Esophagus squamous epithelium (tissue), 5 donors: ENCODE results near the gene NFYA. TPM values are rescaled to one million over a fixed set of nuclear protein-coding genes. Genes with fewer than 3 reads are reported as not detected.

Source experiments
- DNase-seq: peaks from one replicate; lab custom pipeline; 2025; lab: John Stamatoyannopoulos, UW
- H3K27ac ChIP-seq, 4 donors: fragments of 200-600 bp; sonication (generic); one replicate each; pipeline ENCODE4 v1.5.1; 2016 to 2019; ENCODE audit warnings: mild to moderate bottlenecking in 1 of 4
- H3K27me3 ChIP-seq, 4 donors: fragments of 200-600 bp; sonication (generic); 1 replicate in 3 of 4; 2 replicates in 1 of 4; pipeline versions ENCODE4 v1.5.1 to v1.6.0; 2017 to 2021; ENCODE audit warnings: antibody characterized with exemption in 1 of 4
- H3K36me3 ChIP-seq, 3 donors: fragments of 200-600 bp; sonication (generic); one replicate each; pipeline ENCODE4 v1.5.1; 2016 to 2019
- H3K4me1 ChIP-seq, 3 donors: fragments of 200-600 bp; sonication (generic); one replicate each; pipeline ENCODE4 v1.5.1; 2017 to 2019
- H3K4me3 ChIP-seq, 4 donors: fragments of 200-600 bp; sonication (generic); 1 replicate in 3 of 4; 2 replicates in 1 of 4; pipeline ENCODE4 v1.5.1; 2016 to 2019; ENCODE audit warnings: mild to moderate bottlenecking in 2 of 4, moderate library complexity in 1 of 4
- H3K9me3 ChIP-seq, 3 donors: fragments of 200-600 bp; sonication (generic); one replicate each; pipeline ENCODE4 v1.5.1; 2016 to 2019
- CTCF ChIP-seq, 6 experiments: fragments of 450-650 bp in 4 of 6; fragments of 200-600 bp in 2 of 6; sonication (generic) in 2 of 6; IDR thresholded peaks; one replicate each; pipeline ENCODE4 v1.5.1; 2016 to 2019; ENCODE audit warnings: antibody characterized with exemption in 6 of 6, mild to moderate bottlenecking in 4 of 6, moderate library complexity in 4 of 6
- POLR2A ChIP-seq, 4 donors: fragments of 450-650 bp; IDR thresholded peaks; one replicate each; pipeline ENCODE4 v1.6.1; 2017; ENCODE audit warnings: antibody characterized with exemption in 4 of 4, mild to moderate bottlenecking in 4 of 4, moderate library complexity in 3 of 4
- WGBS, 2 donors: methylation state at CpG; one replicate each; pipeline ENCODE4 v1.1.5; 2018; 5-methylcytosine and 5-hydroxymethylcytosine counted together
- intact Hi-C: fragments of 100-400 bp; cut with DNase I; formaldehyde crosslinking; loops from one replicate; pipeline ENCODE4 v1.15.0; 2022
- total RNA-seq, 4 donors: library from RNA; depleted of rRNA; stranded (reverse); fragments of >200 nt; gene quantifications; one replicate each; pipeline ENCODE4 v1.1.0, GENCODE V29; 2016
- donor health status: DM: yes; HTN: yes; CAD: no.

Gene NFYA
- total RNA-seq, 4 donors from 2014 or later = 9.0 to 16.4 (median 14.0) TPM

- no peak for TF ChIP-seq POLR2A (IDR thresholded peaks at IDR 0.05)
- no peak for TF ChIP-seq CTCF (IDR thresholded peaks at IDR 0.05)
- Histone ChIP-seq H3K27ac (no peak overlapping the region), H3K4me1 (peaks cover 4 to 28% (median 13%) of the 10 kb centered on the region in 3 donors), H3K9me3 (no peaks in the 10 kb centered on the region), H3K27me3 (no peaks in the 10 kb centered on the region), H3K4me3 (no peak overlapping the region), H3K36me3 (peaks cover 0 to 46% (median 3%) of the 10 kb centered on the region in 3 donors)
- 78 to 95% methylated on average over 1 of the region's 1 CpG for WGBS, 2 donors
- intact Hi-C loops = no loop called here
- no peak for DNase-seq
Observed at GRCh38 chr6:41062056-41062455, 10.7 kb upstream of the NFYA start.

GRCh38 chr6:41063884-41064285 lies 8.9 kb upstream of the NFYA start:
- Histone ChIP-seq H3K36me3 (peaks cover 0 to 61% (median 3%) of the 10 kb centered on the region in 3 donors), H3K4me3 (no peak overlapping the region), H3K9me3 (no peaks in the 10 kb centered on the region), H3K27ac (no peak overlapping the region), H3K27me3 (no peaks in the 10 kb centered on the region), H3K4me1 (peaks cover 4 to 28% (median 9%) of the 10 kb centered on the region in 3 donors)
- WGBS, 2 donors = 68 to 86% methylated on average over 2 of the region's 2 CpGs
- TF ChIP-seq CTCF (IDR thresholded peaks at IDR 0.05) (no peak), POLR2A (IDR thresholded peaks at IDR 0.05) (no peak)
- intact Hi-C loops = no loop called here
- DNase-seq = no peak

GRCh38 chr6:41064841-41065240 lies 7.9 kb upstream of the NFYA start:
- Histone ChIP-seq H3K4me1 (peaks cover 0 to 19% (median 4%) of the 10 kb centered on the region in 3 donors), H3K27me3 (no peaks in the 10 kb centered on the region), H3K36me3 (peaks cover 0 to 71% (median 3%) of the 10 kb centered on the region in 3 donors), H3K9me3 (no peaks in the 10 kb centered on the region), H3K4me3 (no peak overlapping the region), H3K27ac (no peak overlapping the region)
- intact Hi-C loops = no loop called here
- WGBS, 2 donors = 71 to 74% methylated on average over 5 of the region's 5 CpGs
- TF ChIP-seq CTCF (IDR thresholded peaks at IDR 0.05) (no peak), POLR2A (IDR thresholded peaks at IDR 0.05) (no peak)
- no peak for DNase-seq

GRCh38 chr6:41065550-41066026 lies 7.2 kb upstream of the NFYA start:
- Histone ChIP-seq H3K9me3 (no peaks in the 10 kb centered on the region), H3K27me3 (no peaks in the 10 kb centered on the region), H3K4me3 (no peak overlapping the region), H3K36me3 (peaks cover 0 to 78% (median 3%) of the 10 kb centered on the region in 3 donors), H3K27ac (no peak overlapping the region), H3K4me1 (peaks cover 2 to 14% (median 4%) of the 10 kb centered on the region in 3 donors)
- TF ChIP-seq POLR2A (IDR thresholded peaks at IDR 0.05) (no peak), CTCF (IDR thresholded peaks at IDR 0.05) (no peak)
- WGBS, 2 donors = 90 to 92% methylated on average over 2 of the region's 2 CpGs
- no peak for DNase-seq
- intact Hi-C loops = no loop called here

GRCh38 chr6:41066867-41067304 lies 5.9 kb upstream of the NFYA start:
- 25 to 29% methylated on average over 3 of the region's 3 CpGs for WGBS, 2 donors
- Histone ChIP-seq H3K36me3 (peaks cover 0 to 71% (median 0%) of the 10 kb centered on the region in 3 donors), H3K4me3 (no peak overlapping the region), H3K4me1 (peaks cover 4 to 11% (median 8%) of the 10 kb centered on the region in 3 donors), H3K9me3 (no peaks in the 10 kb centered on the region), H3K27me3 (no peaks in the 10 kb centered on the region), H3K27ac (no peak overlapping the region)
- DNase-seq = no peak
- peak; percentile 75 to 85 (median 78) for TF ChIP-seq CTCF (IDR thresholded peaks at IDR 0.05)
- TF ChIP-seq POLR2A (IDR thresholded peaks at IDR 0.05) = no peak
- intact Hi-C loops = no loop called here
